Daoy (cell line): Measurements from ENCODE around the gene MED8. TPM values are rescaled to one million over a fixed set of nuclear protein-coding genes. Genes with fewer than 3 reads are reported as not detected.
"Not testable (repeated sequence)": the region's sequence is repeated elsewhere in the genome, so short reads cannot be mapped to it uniquely, and the experiment has no call there.

Experiments
- DNase-seq: peaks from one replicate; pipeline ENCODE4 v3.0.0-alpha.2; 2015; ENCODE audit warnings: low read depth
- total RNA-seq: library from RNA; depleted of rRNA; stranded (reverse); fragments of >200 nt; shearing (Covaris generic); gene quantifications from 2 replicates; pipeline ENCODE4 v1.2.3, GENCODE V29; 2014

The MED8 gene
- total RNA-seq, 1 experiment from 2014 or later = 101 TPM

- no peak for DNase-seq
Measured at GRCh38 chr1:43421976-43422750, 32.6 kb upstream of the MED8 start.

GRCh38 chr1:43421396-43421795, 31.8 kb upstream of the MED8 start:
- no peak for DNase-seq

- no peak for DNase-seq
Measured at GRCh38 chr1:43420874-43421273, 31.3 kb upstream of the MED8 start.

GRCh38 chr1:43419627-43420425, 30.2 kb upstream of the MED8 start:
- no peak for DNase-seq

- no peak for DNase-seq
Measured at GRCh38 chr1:43418858-43419257, 29.3 kb upstream of the MED8 start.

GRCh38 chr1:43415901-43416300, 26.3 kb upstream of the MED8 start:
- no peak for DNase-seq

GRCh38 chr1:43414634-43415223, 25.1 kb upstream of the MED8 start:
- DNase-seq = peak; percentile 62

GRCh38 chr1:43413426-43413825, 23.8 kb upstream of the MED8 start:
- not testable (repeated sequence) for DNase-seq

- DNase-seq = no peak
Measured at GRCh38 chr1:43410571-43410970, 21.0 kb upstream of the MED8 start.

- DNase-seq = no peak
Measured at GRCh38 chr1:43405876-43406234, 16.3 kb upstream of the MED8 start.

- DNase-seq = no peak
Measured at GRCh38 chr1:43405219-43405875, 15.7 kb upstream of the MED8 start.

GRCh38 chr1:43404353-43404752, 14.8 kb upstream of the MED8 start:
- DNase-seq = no peak

- no peak for DNase-seq
Measured at GRCh38 chr1:43402089-43402865, 12.7 kb upstream of the MED8 start.

GRCh38 chr1:43400441-43400840, 10.8 kb upstream of the MED8 start:
- not testable (repeated sequence) for DNase-seq

- DNase-seq = no peak
Measured at GRCh38 chr1:43398227-43398626, 8.6 kb upstream of the MED8 start.

- no peak for DNase-seq
Measured at GRCh38 chr1:43396059-43396458, 6.5 kb upstream of the MED8 start.

GRCh38 chr1:43395523-43395922, 5.9 kb upstream of the MED8 start:
- no peak for DNase-seq

- DNase-seq = no peak
Measured at GRCh38 chr1:43392702-43393101, 3.1 kb upstream of the MED8 start.

GRCh38 chr1:43388613-43389012, 987 bp downstream of the MED8 start:
- no peak for DNase-seq

- no peak for DNase-seq
Measured at GRCh38 chr1:43387976-43388599, 1.5 kb downstream of the MED8 start.

- no peak for DNase-seq
Measured at GRCh38 chr1:43386676-43387075, 2.9 kb downstream of the MED8 start.
